ENCODE data around the gene HBE1.
"Not testable (repeated sequence)": the region's sequence is repeated elsewhere in the genome, so short reads cannot be mapped to it uniquely, and the experiment has no call there.

HBE1 gene

DNA sequence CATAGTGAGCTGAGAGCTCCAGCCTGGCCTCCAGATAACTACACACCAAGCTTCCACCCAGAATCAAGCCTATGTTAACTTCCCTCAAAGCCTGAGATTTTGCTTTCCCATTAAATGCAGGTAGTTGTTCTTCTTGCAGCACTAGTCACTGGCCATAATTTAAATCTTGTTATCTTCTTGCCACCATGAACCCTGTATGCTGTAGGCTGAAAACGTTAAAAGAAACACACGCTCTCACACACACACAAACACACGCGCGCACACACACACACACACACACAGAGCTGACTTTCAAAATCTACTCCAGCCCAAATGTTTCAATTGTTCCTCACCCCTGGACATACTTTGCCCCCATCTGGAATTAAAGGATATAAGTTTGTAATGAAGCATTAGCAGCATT lies 16.3 kb downstream of the HBE1 start:
- DNase-seq (ENCODE audit: low read depth in 3 of 3) = not testable (repeated sequence)

DNA sequence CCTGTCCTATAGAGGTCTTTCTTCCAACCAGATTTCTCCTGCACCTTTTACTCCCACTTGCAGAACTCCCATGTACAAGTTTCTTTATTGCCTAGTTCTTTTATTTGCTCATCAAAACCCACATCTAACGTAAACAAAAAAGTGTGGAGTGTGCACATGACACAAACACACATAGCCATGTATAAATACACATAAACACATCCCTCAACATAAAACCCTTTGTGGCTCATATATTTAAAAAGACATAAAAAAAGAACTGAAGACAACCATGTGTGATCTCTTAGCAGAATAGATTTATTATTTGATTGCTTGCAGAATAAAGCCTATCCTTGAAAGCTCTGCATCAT lies 16.9 kb downstream of the HBE1 start:
- no peak for DNase-seq (ENCODE audit: low read depth in 3 of 3)

GRCh38 chr11:5252192-5252918 lies 17.4 kb downstream of the HBE1 start:
- no peak for DNase-seq (ENCODE audit: low read depth in 3 of 3)

DNA sequence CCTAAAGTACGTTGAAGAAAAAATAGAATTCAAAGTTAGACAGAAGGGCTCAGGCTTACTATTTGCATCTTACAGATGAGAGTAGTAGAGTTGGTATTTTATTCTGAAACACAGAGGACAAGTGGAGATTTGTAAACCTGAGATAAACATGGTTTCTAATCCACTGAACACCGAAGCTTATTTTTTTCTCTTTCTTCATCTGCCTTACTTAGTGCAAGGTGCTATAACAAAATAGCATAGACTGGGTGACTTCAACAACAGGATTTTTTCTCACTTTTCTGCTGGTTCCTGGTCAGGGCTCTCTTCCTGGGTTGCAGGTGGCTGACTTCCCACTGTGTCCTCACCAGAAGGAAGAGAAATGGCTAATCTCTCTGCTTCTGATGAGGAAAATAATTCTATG lies 18.0 kb downstream of the HBE1 start:
- no peak for DNase-seq (ENCODE audit: low read depth in 3 of 3)

GRCh38 chr11:5250543-5251204 lies 19.1 kb downstream of the HBE1 start:
- no peak for DNase-seq (ENCODE audit: low read depth in 3 of 3)

DNA sequence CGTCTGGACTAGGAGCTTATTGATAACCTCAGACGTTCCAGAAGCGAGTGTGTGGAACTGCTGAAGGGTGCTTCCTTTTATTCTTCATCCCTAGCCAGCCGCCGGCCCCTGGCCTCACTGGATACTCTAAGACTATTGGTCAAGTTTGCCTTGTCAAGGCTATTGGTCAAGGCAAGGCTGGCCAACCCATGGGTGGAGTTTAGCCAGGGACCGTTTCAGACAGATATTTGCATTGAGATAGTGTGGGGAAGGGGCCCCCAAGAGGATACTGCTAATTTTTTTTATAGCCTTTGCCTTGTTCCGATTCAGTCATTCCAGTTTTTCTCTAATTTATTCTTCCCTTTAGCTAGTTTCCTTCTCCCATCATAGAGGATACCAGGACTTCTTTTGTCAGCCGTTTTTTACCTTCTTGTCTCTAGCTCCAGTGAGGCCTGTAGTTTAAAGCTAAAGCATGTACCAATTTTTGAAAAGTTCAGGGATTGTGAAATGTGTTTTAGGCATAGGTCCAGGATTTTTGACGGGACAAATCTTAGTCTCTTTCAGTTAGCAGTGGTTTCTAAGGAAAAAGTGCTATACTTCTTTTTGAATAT lies 19.8 kb downstream of the HBE1 start, which contains the start of gene HBG1:
Gene HBG1 (minus strand): TSS at position 51 of the 590 bp plus-strand sequence. CDS start 53 bp downstream, outside the sequence.
- DNase-seq (ENCODE audit: low read depth in 3 of 3) = not testable (repeated sequence)

- DNase-seq (ENCODE audit: low read depth in 3 of 3) = not testable (repeated sequence)
Measured at GRCh38 chr11:5248498-5248897, 21.2 kb downstream of the HBE1 start.

GRCh38 chr11:5247472-5248192 lies 22.1 kb downstream of the HBE1 start:
- DNase-seq (ENCODE audit: low read depth in 3 of 3) = no peak

- no peak for DNase-seq (ENCODE audit: low read depth in 3 of 3)
Measured at GRCh38 chr11:5246772-5247471, 22.8 kb downstream of the HBE1 start.

GRCh38 chr11:5245155-5245554 lies 24.6 kb downstream of the HBE1 start:
- no peak for DNase-seq (ENCODE audit: low read depth in 3 of 3)

- DNase-seq (ENCODE audit: low read depth in 3 of 3) = no peak
Measured at GRCh38 chr11:5243816-5244180, 25.9 kb downstream of the HBE1 start.

DNA sequence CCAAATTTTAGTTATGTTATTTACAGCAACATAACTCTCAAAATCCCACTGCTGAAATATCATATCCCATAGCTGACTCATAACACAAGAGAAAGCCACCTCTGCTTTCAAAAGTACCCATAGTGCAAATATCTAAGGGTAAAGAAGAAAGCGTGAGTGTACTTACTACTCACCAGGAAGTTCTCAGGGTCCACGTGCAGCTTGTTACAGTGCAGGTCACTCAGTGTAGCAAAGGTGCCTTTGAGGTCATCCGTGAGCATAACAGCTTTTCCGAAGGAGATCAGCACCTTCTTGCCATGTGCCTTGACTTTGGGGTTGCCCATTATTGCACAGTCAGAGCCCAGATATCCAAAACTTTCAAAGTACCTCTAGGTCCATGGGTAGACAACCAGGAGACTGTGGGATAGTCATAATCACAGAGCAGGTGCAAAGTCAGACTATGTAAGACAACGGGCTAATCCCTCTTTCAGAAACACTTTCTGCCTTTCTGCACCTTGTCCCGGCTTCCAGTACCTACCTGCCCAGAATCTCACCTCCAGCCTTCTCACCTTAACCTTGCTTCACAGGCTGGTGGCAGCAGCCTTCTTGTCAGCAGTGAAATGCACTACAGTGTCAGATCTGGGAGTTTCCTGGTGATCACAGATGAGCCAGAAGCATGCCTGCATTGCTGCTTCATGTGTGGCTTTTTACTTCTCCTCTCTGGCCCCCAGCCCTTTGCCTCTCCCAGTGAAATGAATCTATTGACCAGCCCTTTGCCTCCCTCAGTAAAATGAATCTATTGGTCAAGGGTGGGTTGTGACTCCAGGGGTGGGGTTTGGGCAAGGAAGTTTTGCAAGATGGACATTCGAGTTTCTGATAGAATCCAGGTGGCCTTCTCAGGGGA lies 26.6 kb downstream of the HBE1 start:
- DNase-seq (ENCODE audit: low read depth in 3 of 3) = no peak

DNA sequence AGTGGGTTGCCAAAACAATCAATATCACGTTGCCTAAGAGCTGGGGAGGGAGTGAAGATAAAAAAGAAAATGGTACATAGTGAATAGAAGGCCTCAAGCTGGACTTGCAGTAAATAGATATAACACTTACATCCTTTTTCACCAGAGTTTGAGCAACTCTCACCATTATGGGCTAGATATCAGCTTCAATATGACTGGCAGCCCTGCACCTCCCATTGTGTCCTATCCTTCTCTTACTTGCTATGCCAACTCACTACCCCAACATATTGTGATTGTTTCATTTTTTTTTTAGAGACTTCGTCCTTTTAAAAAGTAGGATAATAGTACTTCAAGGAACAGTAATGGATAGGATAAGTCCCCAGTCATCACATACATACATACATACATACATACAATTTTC lies 27.5 kb downstream of the HBE1 start:
- no peak for DNase-seq (ENCODE audit: low read depth in 3 of 3)

- no peak for DNase-seq (ENCODE audit: low read depth in 3 of 3)
Measured at GRCh38 chr11:5241458-5241857, 28.3 kb downstream of the HBE1 start.

- no peak for DNase-seq (ENCODE audit: low read depth in 3 of 3)
Measured at GRCh38 chr11:5240458-5240857, 29.3 kb downstream of the HBE1 start.

DNA sequence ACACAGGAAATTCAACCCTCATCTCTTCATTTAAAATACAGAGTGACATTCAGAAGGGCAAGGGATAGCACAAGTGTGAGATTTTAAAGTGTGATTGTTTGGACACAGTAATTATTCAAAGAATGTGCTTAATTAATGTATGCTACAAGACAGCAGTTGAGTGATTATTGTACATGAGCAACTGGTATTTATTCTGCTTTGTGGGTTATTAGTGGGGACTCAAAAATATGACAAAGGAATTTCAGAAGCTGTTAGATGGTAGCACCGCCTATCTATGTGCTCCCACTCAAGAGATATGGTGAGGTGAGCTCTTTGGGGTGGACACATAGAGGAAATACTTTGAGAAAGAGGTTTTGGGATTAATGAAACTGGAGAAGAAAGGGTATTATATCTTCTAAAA lies 29.7 kb downstream of the HBE1 start:
- no peak for DNase-seq (ENCODE audit: low read depth in 3 of 3)

GRCh38 chr11:5239046-5239445 lies 30.7 kb downstream of the HBE1 start:
- DNase-seq (ENCODE audit: low read depth in 3 of 3) = no peak

DNA sequence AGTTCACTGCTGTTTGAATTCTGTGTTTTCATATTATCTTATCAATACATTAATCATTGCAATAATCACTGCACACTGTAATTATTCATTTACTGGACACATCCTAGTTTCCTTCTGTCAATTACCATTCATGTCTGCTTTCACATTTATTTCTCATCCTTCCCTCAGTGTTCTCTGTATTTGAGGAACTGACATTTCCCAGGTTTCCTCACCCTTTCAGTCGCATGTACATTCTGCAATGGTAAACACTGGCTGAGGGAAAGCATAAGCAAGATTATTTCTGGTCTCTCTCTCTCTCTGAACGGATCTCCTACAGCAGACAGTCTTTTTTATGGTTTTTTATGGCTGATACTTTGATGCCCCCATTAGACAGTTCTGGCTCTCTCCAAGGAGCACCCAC lies 31.3 kb downstream of the HBE1 start:
- no peak for DNase-seq (ENCODE audit: low read depth in 3 of 3)

DNA sequence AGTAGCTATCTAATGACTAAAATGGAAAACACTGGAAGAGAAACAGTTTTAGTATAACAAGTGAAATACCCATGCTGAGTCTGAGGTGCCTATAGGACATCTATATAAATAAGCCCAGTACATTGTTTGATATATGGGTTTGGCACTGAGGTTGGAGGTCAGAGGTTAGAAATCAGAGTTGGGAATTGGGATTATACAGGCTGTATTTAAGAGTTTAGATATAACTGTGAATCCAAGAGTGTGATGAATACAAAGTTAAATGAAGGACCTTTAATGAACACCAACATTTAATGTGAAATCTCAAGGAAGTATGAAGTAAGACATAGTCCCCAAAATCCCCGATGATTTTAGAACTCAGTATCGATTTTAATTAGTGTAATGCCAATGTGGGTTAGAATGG lies 32.3 kb downstream of the HBE1 start:
- no peak for DNase-seq (ENCODE audit: low read depth in 3 of 3)

DNA sequence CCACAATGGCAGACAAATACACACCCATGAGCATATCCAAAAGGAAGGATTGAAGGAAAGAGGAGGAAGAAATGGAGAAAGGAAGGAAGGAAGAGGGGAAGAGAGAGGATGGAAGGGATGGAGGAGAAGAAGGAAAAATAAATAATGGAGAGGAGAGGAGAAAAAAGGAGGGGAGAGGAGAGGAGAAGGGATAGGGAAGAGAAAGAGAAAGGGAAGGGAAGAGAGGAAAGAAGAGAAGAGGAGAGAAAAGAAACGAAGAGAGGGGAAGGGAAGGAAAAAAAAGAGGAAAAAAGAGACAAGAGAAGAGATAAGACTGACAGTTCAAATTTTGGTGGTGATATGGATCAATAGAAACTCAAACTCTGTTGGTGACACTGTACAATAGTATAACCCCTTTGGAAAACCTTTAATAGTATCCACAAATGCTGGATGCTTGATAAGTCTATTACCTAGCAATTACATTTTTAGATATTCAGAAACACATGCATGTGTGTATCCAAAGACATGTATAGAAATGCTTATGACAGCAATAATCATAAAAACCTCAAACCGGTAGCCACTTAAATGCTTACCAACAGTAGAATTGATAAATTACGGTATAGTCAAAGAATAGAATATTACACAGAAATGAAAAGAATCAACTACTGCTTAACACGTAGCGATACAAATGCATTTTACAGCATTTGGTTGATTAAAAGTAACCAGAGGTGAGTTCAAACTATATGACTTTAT lies 34.2 kb downstream of the HBE1 start:
- DNase-seq (ENCODE audit: low read depth in 3 of 3) = no peak
